Transverse colon (tissue), 4 donors: Measurements from ENCODE around the gene DYNLL1.

Experiments
- CTCF ChIP-seq, 5 experiments: fragments of 200-600 bp in 3 of 5; fragments of 450-650 bp in 2 of 5; sonication (generic) in 3 of 5; IDR thresholded peaks; 1 replicate in 2 of 5; 2 replicates in 3 of 5; pipeline ENCODE4 v1.5.1; 2016 to 2017; ENCODE audit warnings: antibody characterized with exemption in 5 of 5, inconsistent platforms in 3 of 5, mild to moderate bottlenecking in 2 of 5, moderate library complexity in 1 of 5
- EP300 ChIP-seq: sonication (generic); formaldehyde crosslinking; IDR thresholded peaks from one replicate; pipeline ENCODE4 v1.6.1; 2017; ENCODE audit warnings: antibody characterized with exemption, low read depth
- POLR2A ChIP-seq: fragments of 450-650 bp; IDR thresholded peaks from one replicate; pipeline ENCODE4 v1.6.1; 2016; ENCODE audit warnings: antibody characterized with exemption, mild to moderate bottlenecking, moderate library complexity
- POLR2AphosphoS5 ChIP-seq, 3 donors: sonication (generic); formaldehyde crosslinking; IDR thresholded peaks; one replicate each; pipeline ENCODE4 v1.6.1; 2016; ENCODE audit warnings: antibody characterized with exemption in 3 of 3

- TF ChIP-seq CTCF (IDR thresholded peaks at IDR 0.05) (no peak), POLR2A (no peak), EP300 (no peak), POLR2AphosphoS5 (IDR thresholded peaks at IDR 0.05) (no peak)
These were observed 27.0 kb upstream of the DYNLL1 start for GRCh38 chr12:120468821-120469449.
